Islet precursor cell (in vitro differentiated cells): ENCODE measurements around the gene QPCT.
"Not testable (repeated sequence)": the region's sequence is repeated elsewhere in the genome, so short reads cannot be mapped to it uniquely, and the experiment has no call there.

Experiments
- DNase-seq: peaks from one replicate; pipeline ENCODE4 v3.0.0-alpha.2; 2018

Gene QPCT

GRCh38 chr2:37361994-37362698 lies 17.7 kb downstream of the QPCT start:
- DNase-seq = no peak

- peak; percentile 81 for DNase-seq
Observed at GRCh38 chr2:37364351-37364750, 19.9 kb downstream of the QPCT start.

- DNase-seq = no peak
Observed at GRCh38 chr2:37365669-37366068, 21.2 kb downstream of the QPCT start.

GRCh38 chr2:37366773-37367172 lies 22.3 kb downstream of the QPCT start:
- DNase-seq = no peak

- no peak for DNase-seq
Observed at GRCh38 chr2:37367310-37367709, 22.9 kb downstream of the QPCT start.

GRCh38 chr2:37367984-37368383 lies 23.6 kb downstream of the QPCT start:
- no peak for DNase-seq

- no peak for DNase-seq
Observed at GRCh38 chr2:37370666-37371065, 26.2 kb downstream of the QPCT start.

- DNase-seq = no peak
Observed at GRCh38 chr2:37372000-37372399, 27.6 kb downstream of the QPCT start.

GRCh38 chr2:37375741-37376288 lies 31.4 kb downstream of the QPCT start:
- DNase-seq = no peak

GRCh38 chr2:37376421-37377186 lies 32.2 kb downstream of the QPCT start:
- no peak for DNase-seq

GRCh38 chr2:37377187-37377532 lies 32.7 kb downstream of the QPCT start:
- no peak for DNase-seq

- peak; percentile 91 for DNase-seq
Observed at GRCh38 chr2:37378411-37378810, 34.0 kb downstream of the QPCT start.

- DNase-seq = peak; percentile 67
Observed at GRCh38 chr2:37379881-37380296, 35.5 kb downstream of the QPCT start.

- DNase-seq = not testable (repeated sequence)
Observed at GRCh38 chr2:37380787-37381186, 36.4 kb downstream of the QPCT start.

- not testable (repeated sequence) for DNase-seq
Observed at GRCh38 chr2:37384261-37384660, 39.8 kb downstream of the QPCT start.

GRCh38 chr2:37387148-37387835 lies 42.9 kb downstream of the QPCT start:
- DNase-seq = no peak

GRCh38 chr2:37388074-37388473 lies 43.6 kb downstream of the QPCT start:
- no peak for DNase-seq

GRCh38 chr2:37389395-37389794 lies 45.0 kb downstream of the QPCT start:
- no peak for DNase-seq

- peak; percentile 83 for DNase-seq
Observed at GRCh38 chr2:37389989-37390765, 45.7 kb downstream of the QPCT start.

GRCh38 chr2:37390777-37391176 lies 46.3 kb downstream of the QPCT start:
- DNase-seq = no peak

- no peak for DNase-seq
Observed at GRCh38 chr2:37391711-37392110, 47.3 kb downstream of the QPCT start.

GRCh38 chr2:37392428-37392827 lies 48.0 kb downstream of the QPCT start:
- no peak for DNase-seq

GRCh38 chr2:37394263-37394662 lies 49.8 kb downstream of the QPCT start:
- no peak for DNase-seq
